H4 (cell line): ENCODE measurements around the gene PHKG1. TPM values are rescaled to one million over a fixed set of nuclear protein-coding genes. Genes with fewer than 3 reads are reported as not detected.
A peak's percentile ranks its signal among the peaks of the same experiment; 100 is the strongest.
"Not testable (repeated sequence)": the region's sequence is repeated elsewhere in the genome, so short reads cannot be mapped to it uniquely, and the experiment has no call there.

Experiments used
- DNase-seq: peaks from one replicate; pipeline ENCODE4 v3.0.0-alpha.2; 2015; ENCODE audit warnings: low spot score
- total RNA-seq: library from RNA; depleted of rRNA; stranded (reverse); fragments of >200 nt; shearing (Covaris generic); gene quantifications from 2 replicates; pipeline ENCODE4 v1.2.3, GENCODE V29; 2014; rRNA removed

PHKG1 gene
- total RNA-seq, 1 experiment from 2014 or later, result 0.17 TPM

DNA sequence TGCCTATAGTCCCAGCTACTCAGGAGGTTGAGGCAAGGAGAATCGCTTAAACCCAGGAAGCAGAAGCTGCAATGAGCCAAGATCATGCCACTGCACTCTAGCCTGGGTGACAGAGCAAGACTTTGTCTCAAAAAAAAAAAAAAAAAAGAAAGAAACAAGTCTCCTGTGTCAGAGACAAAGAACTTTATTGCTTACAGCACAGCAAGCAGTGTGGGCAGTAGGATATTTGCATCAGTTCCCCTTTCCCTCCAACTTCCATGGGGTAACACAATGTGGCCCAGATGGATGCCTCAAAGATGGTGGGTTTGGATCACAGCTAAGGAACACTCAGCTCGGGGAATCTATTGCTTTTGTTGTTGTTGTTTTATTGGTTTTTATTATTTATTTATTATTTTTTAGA, 47.0 kb downstream of the PHKG1 start:
- DNase-seq, result not testable (repeated sequence)

DNA sequence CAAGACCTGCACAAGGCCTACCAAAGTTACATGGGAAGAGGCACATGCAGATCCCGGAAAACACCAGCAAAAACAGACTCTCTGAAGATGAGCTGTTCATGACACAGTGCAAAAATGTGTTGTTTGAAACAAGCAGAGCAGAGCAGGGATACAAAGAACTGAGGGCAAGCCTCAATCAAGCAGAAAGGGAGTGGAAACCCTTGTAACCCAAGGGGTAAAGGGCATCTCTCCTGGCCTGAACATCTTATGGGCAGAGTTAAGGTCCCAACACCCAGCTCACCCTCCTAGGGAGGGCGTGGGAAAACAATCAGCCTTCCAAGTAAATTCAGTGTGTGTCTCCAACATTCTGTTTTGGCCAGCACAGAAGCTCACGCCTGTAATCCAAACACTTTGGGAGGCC, 52.0 kb downstream of the PHKG1 start:
- DNase-seq, result no peak

DNA sequence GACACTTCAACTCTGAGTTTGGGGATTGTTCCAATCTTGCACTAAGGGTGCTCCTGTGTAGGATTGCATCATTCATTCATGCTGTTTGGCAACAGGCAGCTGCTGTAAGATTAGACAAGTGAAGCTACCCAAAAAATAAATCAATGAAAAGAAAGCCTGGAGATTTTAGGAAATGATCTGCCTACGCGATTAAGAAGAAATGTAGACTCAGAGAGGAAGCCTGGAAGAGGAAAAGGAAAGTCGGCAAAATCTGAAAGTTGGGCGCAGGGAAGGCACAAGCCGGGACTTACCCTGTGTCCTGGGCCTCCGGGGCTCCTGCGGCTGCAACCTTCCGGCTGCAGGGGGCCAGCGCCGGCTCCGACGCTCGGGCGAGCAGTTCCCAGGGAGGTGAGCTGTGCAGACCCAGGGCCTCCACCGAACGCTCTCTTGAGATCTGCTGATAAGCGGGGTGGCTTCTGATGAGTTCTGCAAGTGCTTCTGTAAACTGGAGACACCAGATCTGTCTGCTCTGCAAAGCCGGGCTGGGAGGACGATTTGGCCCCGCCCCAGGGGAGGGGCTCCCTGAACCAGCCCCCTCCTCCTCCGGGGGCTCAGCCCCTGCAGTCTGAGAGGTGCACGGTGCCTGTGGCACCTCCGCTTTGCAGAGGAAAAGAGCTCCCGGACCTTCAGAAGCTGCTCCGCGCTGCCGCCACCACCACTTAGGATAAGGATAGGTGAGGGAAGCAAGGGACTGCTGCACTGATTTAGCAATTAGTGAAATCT, 58.9 kb downstream of the PHKG1 start:
- peak; percentile 64 for DNase-seq

DNA sequence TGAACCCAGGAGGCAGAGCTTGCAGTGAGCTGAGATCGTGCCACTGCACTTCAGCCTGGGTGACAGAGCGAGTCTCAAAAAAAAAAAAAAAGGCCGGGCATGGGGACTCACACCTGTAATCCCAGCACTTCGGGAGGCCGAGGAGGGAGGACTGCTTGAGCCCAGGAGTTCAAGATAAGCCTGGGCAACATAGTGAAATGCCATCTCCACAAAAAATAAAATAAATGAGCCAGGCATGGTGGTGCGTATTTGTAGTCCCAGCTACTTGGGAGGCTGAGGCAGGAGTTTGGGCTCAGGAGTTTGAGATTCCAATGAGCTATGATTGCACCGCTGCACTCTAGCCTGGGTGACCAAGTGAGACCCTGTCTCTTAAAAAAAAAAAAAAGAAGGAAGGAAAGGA, 60.2 kb downstream of the PHKG1 start:
- not testable (repeated sequence) for DNase-seq

DNA sequence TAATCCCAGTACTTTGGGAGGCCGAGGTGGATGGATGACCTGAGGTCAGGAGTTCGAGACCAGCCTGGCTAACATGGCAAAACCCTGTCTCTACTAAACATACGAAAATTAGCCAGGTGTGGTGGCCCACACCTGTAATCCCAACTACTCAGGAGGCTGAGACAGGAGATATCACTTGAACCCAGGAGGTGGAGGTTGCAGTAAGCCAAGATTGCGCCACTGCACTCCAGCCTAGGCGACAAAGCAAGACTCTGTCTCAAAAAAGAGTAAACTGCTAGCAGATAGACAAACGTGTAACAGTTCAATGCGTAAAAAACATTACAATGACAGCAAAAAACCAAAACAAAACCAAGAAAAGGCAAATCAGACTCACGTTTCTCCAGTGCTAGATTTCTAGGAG, 61.2 kb downstream of the PHKG1 start:
- DNase-seq, result not testable (repeated sequence)

DNA sequence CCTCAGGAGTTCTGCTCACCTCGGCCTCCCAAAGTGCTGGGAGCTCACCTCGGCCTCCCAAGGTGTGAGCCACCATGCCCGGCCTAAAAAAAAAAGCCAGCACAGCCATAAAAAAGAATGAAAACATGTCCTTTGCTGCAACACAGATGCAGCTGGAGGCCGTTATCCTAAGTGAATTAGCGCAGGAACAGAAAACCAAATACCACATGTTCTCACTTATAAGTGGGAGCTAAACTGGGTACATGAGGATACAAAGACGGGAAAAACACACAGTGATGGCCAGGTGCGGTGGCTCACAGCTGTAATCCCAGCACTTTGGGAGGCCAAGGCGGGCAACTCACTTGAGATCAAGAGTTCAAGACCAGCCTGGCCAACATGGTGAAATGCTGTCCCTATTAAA, 62.4 kb downstream of the PHKG1 start:
- DNase-seq, result no peak

Other genes with a start within 250 kb of the PHKG1 start
- not detected in 2 replicates for gene SEPTIN14, start 230.2 kb downstream of the PHKG1 start, total RNA-seq
- 1.6 and 5.9 TPM in 2 replicates for gene ZNF713, start 205.5 kb downstream of the PHKG1 start, total RNA-seq
- gene MRPS17, start 141.1 kb downstream of the PHKG1 start, total RNA-seq, result 28.9 and 36.2 TPM in 2 replicates
- gene NIPSNAP2, start 128.4 kb downstream of the PHKG1 start, total RNA-seq, result 74.4 and 127 TPM in 2 replicates
- 178 and 207 TPM in 2 replicates for gene PSPH, start 41.5 kb downstream of the PHKG1 start, total RNA-seq
- gene CCT6A, start 41.2 kb downstream of the PHKG1 start, total RNA-seq, result 598 and 709 TPM in 2 replicates
- 206 and 255 TPM in 2 replicates for gene SUMF2, start 28.7 kb downstream of the PHKG1 start, total RNA-seq
- gene CHCHD2, start 13.5 kb upstream of the PHKG1 start, total RNA-seq, result 1,524 and 1,705 TPM in 2 replicates
- gene NUPR2, start 23.5 kb upstream of the PHKG1 start, total RNA-seq, result not detected in 2 replicates